Mesenchymal stem cell (in vitro differentiated cells and primary cell): ENCODE measurements around the gene HSPA14.

ENCODE experiments used
- DNase-seq: peaks from one replicate; pipeline ENCODE4 v3.0.0-alpha.2; 2013
- H2AFZ ChIP-seq: one replicate; pipeline ENCODE4 v1.6.1; 2013; ENCODE audit warnings: low read depth, mild to moderate bottlenecking, control low read depth, inconsistent platforms, low read length, moderate library complexity
- H2AK5ac ChIP-seq: 2 replicates; pipeline ENCODE4 v1.6.1; 2013; ENCODE audit warnings: low read length, moderate library complexity, mild to moderate bottlenecking, inconsistent platforms; ENCODE audit not compliant: severe bottlenecking
- H2BK120ac ChIP-seq: one replicate; pipeline ENCODE4 v1.6.1; 2013; ENCODE audit warnings: low read depth, mild to moderate bottlenecking, inconsistent platforms, low read length, moderate library complexity
- H2BK12ac ChIP-seq, 2 experiments: one replicate each; pipeline ENCODE4 v1.6.1; 2013; ENCODE audit warnings: inconsistent platforms in 2 of 2, low read length in 2 of 2, mild to moderate bottlenecking in 2 of 2, moderate library complexity in 2 of 2, control low read depth in 1 of 2
- H2BK15ac ChIP-seq: one replicate; pipeline ENCODE4 v1.6.1; 2013; ENCODE audit warnings: mild to moderate bottlenecking, low read depth, inconsistent platforms; ENCODE audit not compliant: poor library complexity, severe bottlenecking
- H2BK5ac ChIP-seq: 2 replicates; pipeline ENCODE4 v1.6.1; 2013; ENCODE audit warnings: low read depth, mild to moderate bottlenecking, low read length, control low read depth, inconsistent platforms; ENCODE audit not compliant: poor library complexity, severe bottlenecking
- H3K14ac ChIP-seq, 2 experiments: one replicate each; pipeline ENCODE4 v1.6.1; 2013; ENCODE audit warnings: inconsistent platforms in 2 of 2, low read length in 2 of 2, control low read depth in 1 of 2, mild to moderate bottlenecking in 1 of 2, moderate library complexity in 1 of 2
- H3K18ac ChIP-seq, 2 experiments: one replicate each; pipeline ENCODE4 v1.6.1; 2013; ENCODE audit warnings: inconsistent platforms in 2 of 2, low read length in 2 of 2, control low read depth in 1 of 2, low read depth in 1 of 2, mild to moderate bottlenecking in 1 of 2
- H3K23ac ChIP-seq, 2 experiments: one replicate each; pipeline ENCODE4 v1.6.1; 2013; ENCODE audit warnings: inconsistent platforms in 2 of 2, low read length in 2 of 2, mild to moderate bottlenecking in 2 of 2, moderate library complexity in 2 of 2, control low read depth in 1 of 2
- H3K27ac ChIP-seq: 2 replicates; pipeline ENCODE4 v1.5.1; 2013; ENCODE audit warnings: mild to moderate bottlenecking, moderate library complexity, low read length, control low read depth, inconsistent platforms; ENCODE audit not compliant: poor library complexity, severe bottlenecking
- H3K27me3 ChIP-seq, 2 experiments: 2 replicates each; pipeline versions ENCODE4 v1.6.1 to v1.7.0; 2013; ENCODE audit warnings: low read length in 2 of 2, mild to moderate bottlenecking in 2 of 2, moderate library complexity in 2 of 2, control low read depth in 1 of 2, inconsistent platforms in 1 of 2; ENCODE audit not compliant: control insufficient read depth in 1 of 2, insufficient read depth in 1 of 2
- H3K36me3 ChIP-seq, 2 experiments: 2 replicates each; pipeline versions ENCODE4 v1.6.1 to v1.7.0; 2013; ENCODE audit warnings: low read length in 2 of 2, control low read depth in 1 of 2, inconsistent platforms in 1 of 2, low read depth in 1 of 2, mild to moderate bottlenecking in 1 of 2; ENCODE audit not compliant: insufficient read depth in 2 of 2, control insufficient read depth in 1 of 2
- H3K4ac ChIP-seq, 2 experiments: one replicate each; pipeline ENCODE4 v1.6.1; 2013; ENCODE audit warnings: inconsistent platforms in 2 of 2, low read length in 2 of 2, mild to moderate bottlenecking in 2 of 2, moderate library complexity in 2 of 2, control low read depth in 1 of 2, low read depth in 1 of 2
- H3K4me1 ChIP-seq: 2 replicates; pipeline ENCODE4 v1.6.1; 2013; ENCODE audit warnings: low read depth, low read length, control low read depth; ENCODE audit not compliant: control insufficient read depth, insufficient read depth
- H3K4me2 ChIP-seq: 2 replicates; pipeline ENCODE4 v1.6.1; 2013; ENCODE audit warnings: low read length, mild to moderate bottlenecking, inconsistent platforms; ENCODE audit not compliant: poor library complexity, severe bottlenecking
- H3K4me3 ChIP-seq, 2 experiments: 2 replicates each; pipeline versions ENCODE4 v1.5.1 to v1.7.0; 2013; ENCODE audit warnings: low read length in 2 of 2, mild to moderate bottlenecking in 2 of 2, control low read depth in 1 of 2, low read depth in 1 of 2; ENCODE audit not compliant: insufficient read depth in 1 of 2
- H3K79me1 ChIP-seq: replicated peaks from 2 replicates; pipeline ENCODE4 v1.6.1; 2013; ENCODE audit warnings: mild to moderate bottlenecking, control low read depth, low read length, inconsistent platforms; ENCODE audit not compliant: poor library complexity, severe bottlenecking
- H3K9ac ChIP-seq: 2 replicates; pipeline ENCODE4 v1.7.0; 2013; ENCODE audit warnings: mild to moderate bottlenecking, low read length, moderate library complexity
- H3K9me3 ChIP-seq: 2 replicates; pipeline ENCODE4 v1.7.0; 2013; ENCODE audit warnings: mild to moderate bottlenecking, low read length; ENCODE audit not compliant: control insufficient read depth
- H4K8ac ChIP-seq: one replicate; pipeline ENCODE4 v1.6.1; 2013; ENCODE audit warnings: inconsistent platforms, mild to moderate bottlenecking, low read length, moderate library complexity
- H4K91ac ChIP-seq: one replicate; pipeline ENCODE4 v1.6.1; 2013; ENCODE audit warnings: mild to moderate bottlenecking, low read length, inconsistent platforms
- WGBS: methylation state at CpG from one replicate; pipeline ENCODE4 v1.1.7; 2013; ENCODE audit warnings: mixed read lengths; 5-methylcytosine and 5-hydroxymethylcytosine counted together

Gene HSPA14

DNA sequence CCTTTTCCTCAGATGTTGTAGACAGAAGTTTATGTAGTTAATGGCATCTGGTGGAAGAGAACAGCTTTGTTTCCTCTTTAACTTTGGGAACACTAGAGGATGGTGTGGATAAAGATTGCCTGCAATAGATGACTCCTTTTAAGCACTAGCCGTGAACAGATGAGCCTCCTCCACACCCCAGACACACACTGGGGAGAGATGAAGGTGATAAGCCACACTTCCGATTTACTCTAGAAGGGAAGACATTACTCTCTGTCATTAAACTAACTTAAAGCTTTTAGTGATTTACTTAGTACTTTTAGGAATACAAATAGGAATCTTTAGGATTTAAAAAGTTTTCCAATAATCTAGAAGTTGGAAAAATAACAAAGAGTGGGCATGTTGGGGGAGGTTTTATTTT, 6.8 kb downstream of the HSPA14 start:
- no CpG with 5 or more reads among the region's 2 CpGs for WGBS
- no peak overlapping the region for H4K8ac ChIP-seq
- no peak overlapping the region for H2AFZ ChIP-seq
- H2BK12ac ChIP-seq = no peak overlapping the region
- H3K18ac ChIP-seq = no peak overlapping the region
- H3K36me3 ChIP-seq = peaks cover 24 to 86% of the 10 kb centered on the region in 2 experiments
- H4K91ac ChIP-seq = no peak overlapping the region
- no peak overlapping the region for H2BK5ac ChIP-seq
- no peak overlapping the region for H3K4ac ChIP-seq
- H3K14ac ChIP-seq = no peak overlapping the region
- H2AK5ac ChIP-seq = no peak overlapping the region
- peaks cover 29% of the 10 kb centered on the region for H3K79me1 ChIP-seq
- no peak overlapping the region for H3K27ac ChIP-seq
- no peak overlapping the region for H2BK15ac ChIP-seq
- H3K4me1 ChIP-seq = no peaks in the 10 kb centered on the region
- no peak overlapping the region for H3K9ac ChIP-seq
- H3K9me3 ChIP-seq = no peaks in the 10 kb centered on the region
- no peak overlapping the region for H2BK120ac ChIP-seq
- no peak overlapping the region for H3K4me3 ChIP-seq
- no peak for DNase-seq
- no peak overlapping the region for H3K4me2 ChIP-seq
- H3K23ac ChIP-seq = no peak overlapping the region
- H3K27me3 ChIP-seq = no peaks in the 10 kb centered on the region

DNA sequence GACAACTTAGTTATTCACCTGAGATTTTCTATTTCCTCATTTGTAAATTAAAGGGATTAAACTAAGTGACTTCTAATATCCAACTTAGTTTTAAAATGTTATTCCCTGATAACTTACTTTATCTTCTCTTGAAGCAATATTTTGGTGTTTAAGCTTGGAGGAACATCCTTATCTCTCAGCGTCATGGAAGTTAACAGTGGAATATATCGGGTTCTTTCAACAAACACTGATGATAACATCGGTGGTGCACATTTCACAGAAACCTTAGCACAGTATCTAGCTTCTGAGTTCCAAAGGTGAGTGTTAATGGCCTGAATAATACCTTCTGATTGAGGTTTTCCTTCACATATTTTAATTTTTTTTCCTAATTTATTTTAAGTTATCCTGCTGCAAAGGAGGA, 14.1 kb downstream of the HSPA14 start:
- no peaks in the 10 kb centered on the region for H3K9me3 ChIP-seq
- H3K9ac ChIP-seq = no peak overlapping the region
- no peaks in the 10 kb centered on the region for H3K4me1 ChIP-seq
- DNase-seq = no peak
- no peak overlapping the region for H2BK5ac ChIP-seq
- H2AFZ ChIP-seq = no peak overlapping the region
- WGBS = 97% methylated on average over 3 of the region's 3 CpGs
- H4K8ac ChIP-seq = no peak overlapping the region
- H3K18ac ChIP-seq = no peak overlapping the region
- H3K14ac ChIP-seq = no peak overlapping the region
- no peaks in the 10 kb centered on the region for H3K27me3 ChIP-seq
- H3K4me2 ChIP-seq = no peak overlapping the region
- peaks cover 5 to 78% of the 10 kb centered on the region in 2 experiments for H3K36me3 ChIP-seq
- no peak overlapping the region for H3K4ac ChIP-seq
- no peaks in the 10 kb centered on the region for H3K79me1 ChIP-seq
- no peak overlapping the region for H3K23ac ChIP-seq
- no peak overlapping the region for H2BK120ac ChIP-seq
- H4K91ac ChIP-seq = no peak overlapping the region
- H2BK12ac ChIP-seq = no peak overlapping the region
- no peak overlapping the region for H2AK5ac ChIP-seq
- H3K27ac ChIP-seq = no peak overlapping the region
- H3K4me3 ChIP-seq = no peak overlapping the region
- H2BK15ac ChIP-seq = no peak overlapping the region

DNA sequence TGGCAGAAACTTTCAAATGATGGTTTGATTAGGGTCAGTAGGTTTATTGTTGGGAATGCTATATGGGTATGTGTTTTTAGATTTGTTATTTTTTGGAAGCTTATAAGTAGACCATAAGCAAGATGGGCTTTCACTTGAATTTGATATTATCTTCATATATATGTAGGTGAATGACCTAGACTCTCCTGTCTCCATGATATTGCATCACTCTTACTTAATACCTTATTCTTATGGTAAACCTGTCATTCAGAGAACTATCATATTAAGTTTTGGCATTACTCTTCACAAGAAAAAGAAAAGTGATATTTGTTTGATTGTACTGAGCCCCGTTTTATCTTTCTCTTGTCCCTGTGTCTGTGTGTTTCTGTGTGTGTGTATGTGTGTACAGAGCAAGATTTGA, 17.3 kb downstream of the HSPA14 start:
- Histone ChIP-seq H3K79me1 (peaks cover 3% of the 10 kb centered on the region), H2BK120ac (no peak overlapping the region), H3K9ac (no peak overlapping the region), H3K23ac (no peak overlapping the region), H3K4me3 (no peak overlapping the region), H3K14ac (no peak overlapping the region), H3K4ac (no peak overlapping the region), H3K27ac (no peak overlapping the region), H3K36me3 (peaks cover 13 to 77% of the 10 kb centered on the region in 2 experiments), H3K4me1 (no peaks in the 10 kb centered on the region), H2BK5ac (no peak overlapping the region), H2AK5ac (no peak overlapping the region), H2BK15ac (no peak overlapping the region), H3K4me2 (no peak overlapping the region), H2AFZ (no peak overlapping the region), H3K18ac (no peak overlapping the region), H2BK12ac (no peak overlapping the region), H3K27me3 (no peaks in the 10 kb centered on the region), H4K8ac (no peak overlapping the region), H4K91ac (no peak overlapping the region), H3K9me3 (no peaks in the 10 kb centered on the region)
- no peak for DNase-seq
- 100% methylated on average over 1 of the region's 1 CpG for WGBS

- Histone ChIP-seq H3K4me3 (no peak overlapping the region), H2BK12ac (no peak overlapping the region), H2BK120ac (no peak overlapping the region), H3K79me1 (peaks cover 4% of the 10 kb centered on the region), H3K4me1 (no peaks in the 10 kb centered on the region), H3K9me3 (no peaks in the 10 kb centered on the region), H3K27me3 (no peaks in the 10 kb centered on the region), H2AFZ (no peak overlapping the region), H3K4ac (no peak overlapping the region), H4K91ac (no peak overlapping the region), H3K4me2 (no peak overlapping the region), H2AK5ac (no peak overlapping the region), H4K8ac (no peak overlapping the region), H3K23ac (no peak overlapping the region), H2BK15ac (no peak overlapping the region), H3K14ac (no peak overlapping the region), H3K9ac (no peak overlapping the region), H2BK5ac (no peak overlapping the region), H3K18ac (no peak overlapping the region), H3K27ac (no peak overlapping the region), H3K36me3 (peaks cover 18 to 73% of the 10 kb centered on the region in 2 experiments)
- DNase-seq = no peak
- 96% methylated on average over 3 of the region's 6 CpGs for WGBS
These were observed 20.3 kb downstream of the HSPA14 start for GRCh38 chr10:14858338-14858960.
